Endothelial cell of umbilical vein (primary cell): Measurements from ENCODE around the gene CERS6. TPM values are rescaled to one million over a fixed set of nuclear protein-coding genes. Genes with fewer than 3 reads are reported as not detected.

ENCODE experiments used
- BruUV-seq: library from RNA; stranded (reverse); fragments of 400-500 nt; replicated peaks from 2 replicates; lab custom pipeline; 2021; lab: Mats Ljungman, UMichigan
- CTCF ChIA-PET: fragments of 300-600, 350-600 bp; sonication (Branson Sonifier 250); formaldehyde crosslinking; loops from one replicate; lab custom pipeline; 2021; ENCODE audit warnings: antibody characterized with exemption, inconsistent platforms; lab: Charles Lee
- POLR2A ChIA-PET: fragments of 300-600, 350-600 bp; sonication (Branson Sonifier 250); formaldehyde crosslinking; loops from one replicate; lab custom pipeline; 2021; ENCODE audit warnings: antibody characterized with exemption, inconsistent platforms; lab: Charles Lee
- DNase-seq: peaks from one replicate; pipeline ENCODE4 v3.0.0-alpha.2; 2011; ENCODE audit warnings: low read depth, low spot score
- FAIRE-seq: peaks from 2 replicates; lab custom pipeline; 2011; peaks lifted over from hg19 to GRCh38; lab: Jason Lieb, UNC
- H2AFZ ChIP-seq: 2 replicates; pipeline ENCODE4 v1.6.0; 2012; ENCODE audit warnings: low read depth, low read length, control low read depth, inconsistent platforms
- H3K27ac ChIP-seq: 2 replicates; pipeline ENCODE4 v1.5.1; 2011; ENCODE audit warnings: low read depth, mild to moderate bottlenecking, control low read depth, low read length, moderate library complexity; ENCODE audit not compliant: insufficient read depth
- H3K27me3 ChIP-seq, 2 experiments: 2 replicates each; pipeline versions ENCODE4 v1.6.0 to v1.6.1; 2011; ENCODE audit warnings: low read length in 2 of 2, mixed read lengths in 1 of 2; ENCODE audit not compliant: control insufficient read depth in 2 of 2, insufficient read depth in 2 of 2
- H3K36me3 ChIP-seq, 2 experiments: 2 replicates in 1 of 2; 3 replicates in 1 of 2; pipeline ENCODE4 v1.5.1; 2011; ENCODE audit warnings: low read length in 2 of 2, mild to moderate bottlenecking in 1 of 2, moderate library complexity in 1 of 2; ENCODE audit not compliant: control insufficient read depth in 2 of 2, insufficient read depth in 2 of 2; ENCODE audit errors: extremely low read depth in 1 of 2
- H3K4me1 ChIP-seq: 3 replicates; pipeline ENCODE4 v1.5.1; 2011; ENCODE audit warnings: mild to moderate bottlenecking, low read length; ENCODE audit not compliant: control insufficient read depth, insufficient read depth; ENCODE audit errors: extremely low read depth
- H3K4me2 ChIP-seq: 2 replicates; pipeline ENCODE4 v1.6.1; 2011; ENCODE audit warnings: low read length, control low read depth, mixed read lengths; ENCODE audit not compliant: insufficient read depth
- H3K4me3 ChIP-seq, 3 experiments: fragments of 200-600 bp in 1 of 3; sonication (generic), shearing (Covaris generic) in 1 of 3; replicated peaks in 1 of 3; 2 replicates each; pipeline ENCODE4 v1.5.1; 2011 to 2016; ENCODE audit warnings: control low read depth in 3 of 3, low read length in 3 of 3, mild to moderate bottlenecking in 2 of 3, inconsistent platforms in 1 of 3, low read depth in 1 of 3, moderate library complexity in 1 of 3; ENCODE audit not compliant: insufficient read depth in 1 of 3
- H3K79me2 ChIP-seq: 2 replicates; pipeline ENCODE4 v1.6.0; 2012; ENCODE audit warnings: low read length, inconsistent platforms; ENCODE audit not compliant: control insufficient read depth, insufficient read depth
- H3K9ac ChIP-seq: replicated peaks from 2 replicates; pipeline ENCODE3; 2011; ENCODE audit warnings: low read length, control low read depth; ENCODE audit not compliant: insufficient read depth; ENCODE audit errors: extremely low read depth
- H3K9me1 ChIP-seq: replicated peaks from 3 replicates; pipeline ENCODE4 v1.6.0; 2011; ENCODE audit warnings: mild to moderate bottlenecking, low read length; ENCODE audit not compliant: control insufficient read depth, insufficient read depth; ENCODE audit errors: extremely low read depth
- H3K9me3 ChIP-seq: replicated peaks from 2 replicates; pipeline ENCODE4 v1.5.1; 2012; ENCODE audit warnings: low read length, inconsistent platforms; ENCODE audit not compliant: control insufficient read depth, insufficient read depth
- H4K20me1 ChIP-seq: replicated peaks from 2 replicates; pipeline ENCODE3; 2011; ENCODE audit warnings: mild to moderate bottlenecking, low read length; ENCODE audit not compliant: control insufficient read depth, insufficient read depth; ENCODE audit errors: extremely low read depth
- CTCF ChIP-seq, 2 donors: IDR thresholded peaks; 1 replicate in 1 of 2; 2 replicates in 1 of 2; pipeline ENCODE4 v1.5.1; 2011; ENCODE audit warnings: low read length in 2 of 2, mild to moderate bottlenecking in 2 of 2, moderate library complexity in 2 of 2, control low read depth in 1 of 2, inconsistent platforms in 1 of 2, low read depth in 1 of 2; ENCODE audit not compliant: insufficient read depth in 1 of 2; ENCODE audit errors: extremely low read depth in 1 of 2
- EZH2 ChIP-seq: IDR thresholded peaks from 2 replicates; pipeline ENCODE4 v1.6.1; 2012; ENCODE audit warnings: borderline replicate concordance, low read depth, mild to moderate bottlenecking, moderate library complexity, low read length, inconsistent platforms; ENCODE audit not compliant: severe bottlenecking
- FOS ChIP-seq: IDR thresholded peaks from 2 replicates; pipeline ENCODE4 v1.6.1; 2011; ENCODE audit warnings: mild to moderate bottlenecking, low read length, moderate library complexity, borderline replicate concordance; ENCODE audit not compliant: insufficient read depth
- GATA2 ChIP-seq: IDR thresholded peaks from 2 replicates; pipeline ENCODE4 v1.7.0; 2011; ENCODE audit warnings: low read depth, mild to moderate bottlenecking, moderate library complexity, mixed read lengths, low read length; ENCODE audit not compliant: insufficient read length, insufficient read depth
- JUN ChIP-seq: IDR thresholded peaks from 2 replicates; pipeline ENCODE4 v1.6.1; 2011; ENCODE audit warnings: borderline replicate concordance, low read depth; ENCODE audit not compliant: insufficient read length, insufficient read depth
- MAX ChIP-seq: IDR thresholded peaks from 2 replicates; pipeline ENCODE4 v1.6.1; 2011; ENCODE audit not compliant: insufficient read depth, insufficient read length
- MYC ChIP-seq: IDR thresholded peaks from one replicate; pipeline ENCODE4 v1.6.1; 2011; ENCODE audit warnings: mild to moderate bottlenecking, low read depth, low read length
- POLR2A ChIP-seq: IDR thresholded peaks from 2 replicates; pipeline ENCODE4 v1.6.1; 2012; ENCODE audit warnings: low read depth, mild to moderate bottlenecking, control low read depth, low read length
- POLR2AphosphoS5 ChIP-seq: IDR thresholded peaks from 2 replicates; pipeline ENCODE4 v1.6.1; 2012; ENCODE audit warnings: low read depth, mild to moderate bottlenecking, control low read depth, low read length, moderate library complexity; ENCODE audit not compliant: insufficient read depth
- dilution Hi-C: fragments of 300-500 bp; cut with MboI; formaldehyde crosslinking; loops from one replicate; pipeline ENCODE4 v1.15.0; 2019; ENCODE audit warnings: low sequenced_read_pairs; ENCODE audit not compliant: extremely low pct_ligation_motif_present
- intact Hi-C: fragments of 100-400 bp; cut with micrococcal nuclease; formaldehyde crosslinking; loops from one replicate; pipeline ENCODE4 v1.10.0; 2022
- polyA plus RNA-seq, 4 experiments: library from polyadenylated mRNA; depleted of rRNA in 3 of 4; stranded (reverse) in 3 of 4; unstranded in 1 of 4; fragments of >200 nt; gene quantifications; 2 replicates each; pipeline versions ENCODE4 v1.2.1 to v1.2.3, GENCODE V29; 2011 to 2012; ENCODE audit warnings: missing spikeins in 1 of 4
- total RNA-seq: library from RNA; stranded (reverse); gene quantifications from 2 replicates; pipeline ENCODE4 v1.2.3, GENCODE V29; 2021

CERS6 gene
- total and polyA plus RNA-seq, 2 donors (not counting 3 experiments of a cell fraction or from before 2014, with no cell fraction given), result 2.7 to 11.7 TPM

GRCh38 chr2:168562971-168563370, 106.9 kb downstream of the CERS6 start:
- DNase-seq, result no peak
- Histone ChIP-seq H3K27me3 (no peaks in the 10 kb centered on the region), H3K79me2 (no peaks in the 10 kb centered on the region), H3K36me3 (no peaks in the 10 kb centered on the region), H3K27ac (no peak overlapping the region), H3K9ac (no peak overlapping the region), H3K4me2 (no peak overlapping the region), H4K20me1 (no peaks in the 10 kb centered on the region), H3K9me1 (no peaks in the 10 kb centered on the region), H3K9me3 (no peaks in the 10 kb centered on the region), H3K4me1 (no peaks in the 10 kb centered on the region), H3K4me3 (no peak overlapping the region), H2AFZ (no peak overlapping the region)
- TF ChIP-seq POLR2A, result no peak
- TF ChIP-seq CTCF (IDR thresholded peaks at IDR 0.05; ENCODE audit: extremely low read depth in 1 of 2, insufficient read depth in 1 of 2, low read depth in 1 of 2, low read length in 2 of 2), result no peak
- no peak for TF ChIP-seq GATA2
- TF ChIP-seq FOS, result no peak
- TF ChIP-seq MAX, result no peak
- no peak for TF ChIP-seq JUN
- no peak for TF ChIP-seq EZH2
- no peak for TF ChIP-seq MYC
- TF ChIP-seq POLR2AphosphoS5, result no peak
- ChIA-PET POLR2A (no interaction called here), CTCF (no interaction called here)
- intact Hi-C loops (no loop called here), dilution Hi-C loops (no loop called here)
- no TSS peak for BruUV-seq
- FAIRE-seq, result no peak
